ENCODE data around the gene CDRT4. TPM values are rescaled to one million over a fixed set of nuclear protein-coding genes. Genes with fewer than 3 reads are reported as not detected.
"Not testable (repeated sequence)": the region's sequence is repeated elsewhere in the genome, so short reads cannot be mapped to it uniquely, and the experiment has no call there.

The CDRT4 gene
- total and polyA plus RNA-seq, 3 experiments from 2014 or later = 1.8 to 2.7 TPM; not detected in 1

DNA sequence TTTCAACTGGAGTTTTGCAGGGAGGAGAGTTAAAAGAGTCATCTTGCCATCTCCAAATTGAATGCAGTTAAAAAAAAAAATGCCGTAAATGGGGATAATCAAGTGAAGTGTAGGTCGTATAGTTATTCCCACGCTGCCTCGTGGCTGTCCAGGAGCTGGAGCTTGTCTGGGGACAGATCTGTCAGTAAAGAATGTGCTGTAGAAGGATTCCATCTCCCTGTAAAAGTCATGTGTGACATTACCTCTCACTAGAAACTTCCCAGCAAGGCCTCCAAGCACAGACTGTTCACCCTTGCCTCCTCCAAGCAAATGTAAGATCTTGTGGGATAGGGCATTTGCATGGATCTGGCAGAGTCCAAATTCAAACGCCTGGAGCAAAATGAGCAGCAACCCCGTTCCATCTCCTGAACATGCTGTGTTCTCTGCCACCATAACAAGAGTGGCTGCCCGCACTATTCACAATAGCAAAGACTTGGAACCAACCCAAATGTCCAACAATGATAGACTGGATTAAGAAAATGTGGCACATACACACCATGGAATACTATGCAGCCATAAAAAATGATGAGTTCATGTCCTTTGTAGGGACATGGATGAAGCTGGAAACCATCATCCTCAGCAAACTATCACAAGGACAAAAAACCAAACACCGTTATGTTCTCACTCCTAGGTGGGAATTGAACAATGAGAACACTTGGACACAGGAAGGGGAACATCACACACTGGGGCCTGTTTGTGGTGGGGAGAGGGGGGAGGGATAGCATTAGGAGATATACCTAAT, 28.0 kb downstream of the CDRT4 start:
- H3K27me3 Mint-ChIP-seq; H3K4me3 Mint-ChIP-seq; H3K27ac ChIP-seq (ENCODE audit: low read depth, low read length); CTCF ChIA-PET; H3K36me3 ChIP-seq (ENCODE audit: insufficient read depth, low read length); POLR2A ChIA-PET; DNase-seq; H3K9me3 ChIP-seq (ENCODE audit: low read length); H3K27me3 ChIP-seq (ENCODE audit: insufficient read depth, low read length, poor library complexity, severe bottlenecking); H3K9me3 Mint-ChIP-seq; H3K4me3 ChIP-seq (ENCODE audit: low read length): not testable (repeated sequence)
- H3K36me3 Mint-ChIP-seq = peaks cover 26 to 52% (median 42%) of the 10 kb centered on the region in 3 donors
- H3K4me1 Mint-ChIP-seq = peaks cover 16 to 19% (median 17%) of the 10 kb centered on the region in 3 donors
- peak overlapping the region in 1 of 8 donors; percentile 7 for H3K27ac Mint-ChIP-seq
- peaks cover 11% of the 10 kb centered on the region for H3K4me1 ChIP-seq (ENCODE audit: insufficient read depth, low read length)

DNA sequence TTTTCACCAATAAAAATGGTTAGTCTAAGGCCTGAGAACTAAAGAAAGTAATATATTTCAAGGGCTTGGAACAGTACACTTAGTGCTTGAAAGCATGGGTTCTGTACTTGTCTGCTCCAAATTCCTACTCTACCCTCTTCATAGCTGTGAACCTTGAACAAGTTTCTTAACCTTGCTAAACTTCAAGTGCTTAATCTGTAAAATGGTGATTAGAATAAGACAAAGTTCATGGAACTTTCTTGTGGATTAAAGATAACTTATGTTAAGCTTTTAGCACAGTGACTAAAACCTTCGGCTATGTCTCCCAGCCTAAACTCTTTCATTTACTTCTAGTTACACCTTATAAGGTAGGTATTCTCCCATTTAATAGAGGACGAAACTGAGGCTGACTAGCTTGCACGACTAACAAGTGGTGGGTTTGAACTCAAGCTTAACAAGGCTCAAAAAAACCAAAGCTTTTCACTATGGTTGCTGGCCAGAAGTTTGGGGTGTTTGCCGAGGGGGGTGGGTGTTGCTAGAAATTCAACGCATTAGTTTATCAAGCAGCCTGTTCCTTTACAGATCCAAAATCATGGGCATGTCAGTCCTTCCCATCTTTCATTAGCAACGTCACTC, 28.8 kb downstream of the CDRT4 start:
- Mint-ChIP-seq H3K27me3 (no peaks in the 10 kb centered on the region), H3K4me1 (peaks cover 16 to 19% (median 17%) of the 10 kb centered on the region in 3 donors), H3K27ac (peak overlapping the region in 1 of 8 donors; percentile 7), H3K36me3 (peaks cover 26 to 57% (median 42%) of the 10 kb centered on the region in 3 donors), H3K4me3 (no peak overlapping the region), H3K9me3 (peaks cover 0 to 7% (median 4%) of the 10 kb centered on the region in 5 donors)
- H3K36me3 ChIP-seq (ENCODE audit: insufficient read depth, low read length) = no peaks in the 10 kb centered on the region
- no peaks in the 10 kb centered on the region for H3K27me3 ChIP-seq (ENCODE audit: insufficient read depth, low read length, poor library complexity, severe bottlenecking)
- H3K9me3 ChIP-seq (ENCODE audit: low read length) = no peaks in the 10 kb centered on the region
- CTCF ChIA-PET = no interaction called here
- no peak overlapping the region for H3K27ac ChIP-seq (ENCODE audit: low read depth, low read length)
- peaks cover 11% of the 10 kb centered on the region for H3K4me1 ChIP-seq (ENCODE audit: insufficient read depth, low read length)
- POLR2A ChIA-PET = no interaction called here
- DNase-seq = no peak
- H3K4me3 ChIP-seq (ENCODE audit: low read length) = no peak overlapping the region

DNA sequence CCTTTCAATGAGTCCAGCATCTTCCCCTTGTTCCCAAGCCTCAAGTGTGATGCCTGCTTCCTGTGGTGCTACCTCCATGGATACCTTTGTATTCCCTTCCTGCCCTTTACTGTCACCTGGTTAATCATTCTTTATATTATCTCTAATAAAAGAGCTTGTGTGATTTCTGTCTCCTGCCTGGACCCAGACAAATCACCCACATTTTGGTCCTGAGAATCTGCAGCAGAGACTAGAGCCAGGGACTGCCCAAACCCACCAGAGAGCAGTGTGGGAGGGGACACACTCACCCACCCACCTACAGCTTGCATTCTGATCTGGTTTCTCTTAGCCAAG, 30.2 kb downstream of the CDRT4 start:
- no peaks in the 10 kb centered on the region for H3K36me3 ChIP-seq (ENCODE audit: insufficient read depth, low read length)
- H3K9me3 ChIP-seq (ENCODE audit: low read length) = no peaks in the 10 kb centered on the region
- H3K27me3 Mint-ChIP-seq = no peaks in the 10 kb centered on the region
- ChIA-PET POLR2A (no interaction called here), CTCF (interaction anchor here (1.3 kb wide), 1 partner anchor 10 kb away, joined by 4 read pairs; no protein-coding TSS in a partner anchor)
- H3K27ac Mint-ChIP-seq = peak overlapping the region in 7 of 8 donors; percentile 30 to 95 (median 79)
- peaks cover 26 to 57% (median 37%) of the 10 kb centered on the region in 3 donors for H3K36me3 Mint-ChIP-seq
- peak overlapping the region in 4 of 7 donors; percentile 11 to 49 (median 34) for H3K4me3 Mint-ChIP-seq
- peak overlapping the region; percentile 14 for H3K4me3 ChIP-seq (ENCODE audit: low read length)
- no peak for DNase-seq
- H3K4me1 Mint-ChIP-seq = peaks cover 16 to 19% (median 17%) of the 10 kb centered on the region in 3 donors
- H3K27ac ChIP-seq (ENCODE audit: low read depth, low read length) = no peak overlapping the region
- H3K27me3 ChIP-seq (ENCODE audit: insufficient read depth, low read length, poor library complexity, severe bottlenecking) = no peaks in the 10 kb centered on the region
- H3K4me1 ChIP-seq (ENCODE audit: insufficient read depth, low read length) = peaks cover 11% of the 10 kb centered on the region
- H3K9me3 Mint-ChIP-seq = peaks cover 0 to 7% (median 4%) of the 10 kb centered on the region in 5 donors

DNA sequence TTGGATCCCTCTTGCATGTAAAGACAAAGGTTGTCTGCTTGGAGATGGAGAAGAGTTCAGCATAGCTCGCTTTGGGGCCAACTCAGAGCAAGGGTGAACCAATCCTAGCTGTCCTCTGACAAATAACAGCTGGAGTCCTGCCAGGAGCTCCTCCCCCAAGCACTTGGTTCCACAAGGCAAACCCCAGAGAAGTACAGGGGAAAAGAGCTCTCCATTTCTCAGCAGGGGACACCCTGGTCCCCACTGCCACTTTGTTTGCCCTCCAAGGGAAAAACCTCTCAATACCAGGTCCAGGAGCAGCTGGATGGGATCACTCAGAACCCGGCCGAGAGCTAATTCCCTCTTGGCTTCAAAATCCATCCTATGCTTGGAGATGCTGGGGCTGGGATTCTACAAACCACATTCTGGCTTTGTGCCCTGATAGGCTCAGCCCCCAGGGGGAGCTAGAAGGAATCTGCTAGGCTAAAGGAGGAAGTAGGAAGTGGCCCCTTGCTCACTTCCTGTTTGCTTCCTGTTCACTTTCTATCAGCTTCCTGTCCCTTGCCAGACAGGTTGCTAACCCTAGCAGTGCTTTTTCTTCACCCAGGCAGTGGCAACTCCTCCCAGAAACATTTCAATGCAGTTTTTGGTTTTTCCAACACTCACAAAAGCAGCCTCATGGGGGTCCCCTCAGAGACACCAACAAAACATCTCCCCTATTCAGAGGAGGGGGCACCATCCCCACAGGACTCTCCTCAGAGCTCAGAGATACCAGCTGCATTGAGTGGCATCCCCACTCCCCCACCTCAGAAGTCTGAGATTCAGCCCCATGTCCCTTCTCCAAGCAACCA, 30.7 kb downstream of the CDRT4 start:
- peaks cover 0 to 7% (median 4%) of the 10 kb centered on the region in 5 donors for H3K9me3 Mint-ChIP-seq
- Histone ChIP-seq H3K36me3 (ENCODE audit: insufficient read depth, low read length) (no peaks in the 10 kb centered on the region), H3K27me3 (ENCODE audit: insufficient read depth, low read length, poor library complexity, severe bottlenecking) (no peaks in the 10 kb centered on the region), H3K4me3 (ENCODE audit: low read length) (peak overlapping the region; percentile 14), H3K9me3 (ENCODE audit: low read length) (no peaks in the 10 kb centered on the region), H3K4me1 (ENCODE audit: insufficient read depth, low read length) (peaks cover 11% of the 10 kb centered on the region), H3K27ac (ENCODE audit: low read depth, low read length) (no peak overlapping the region)
- ChIA-PET CTCF (interaction anchor here (1.3 kb wide), 1 partner anchor 9 kb away, joined by 4 read pairs; no protein-coding TSS in a partner anchor), POLR2A (no interaction called here)
- H3K4me1 Mint-ChIP-seq = peaks cover 16 to 19% (median 17%) of the 10 kb centered on the region in 3 donors
- H3K4me3 Mint-ChIP-seq = peak overlapping the region in 4 of 7 donors; percentile 29 to 61 (median 44)
- H3K27me3 Mint-ChIP-seq = no peaks in the 10 kb centered on the region
- peak overlapping the region in 7 of 8 donors; percentile 30 to 95 (median 79) for H3K27ac Mint-ChIP-seq
- peak in 4 of 5 donors; percentile 6 to 54 (median 28) for DNase-seq
- peaks cover 25 to 54% (median 35%) of the 10 kb centered on the region in 3 donors for H3K36me3 Mint-ChIP-seq

DNA sequence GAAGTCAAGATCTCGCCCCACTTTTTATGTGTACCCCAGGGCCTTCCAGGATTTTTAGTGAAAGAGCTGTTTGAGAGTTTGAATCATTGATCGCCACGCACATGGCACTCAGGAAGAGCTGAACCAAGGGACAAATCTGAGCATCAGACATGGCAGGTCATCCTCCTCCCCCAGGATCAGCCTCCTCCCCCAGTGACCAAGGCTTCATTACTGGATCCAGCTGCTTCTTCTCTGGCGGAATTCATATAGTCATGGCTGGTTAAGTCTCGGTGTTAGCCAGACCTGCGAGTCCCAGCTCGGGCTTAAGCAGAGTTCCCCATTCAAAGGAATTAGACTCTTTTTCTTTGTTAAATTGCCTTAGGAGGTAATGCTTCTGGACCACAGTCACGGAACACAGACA, 32.5 kb downstream of the CDRT4 start:
- H3K27me3 Mint-ChIP-seq = no peaks in the 10 kb centered on the region
- DNase-seq = no peak
- ChIA-PET CTCF (no interaction called here), POLR2A (no interaction called here)
- no peak overlapping the region for H3K27ac Mint-ChIP-seq
- H3K27ac ChIP-seq (ENCODE audit: low read depth, low read length) = no peak overlapping the region
- peaks cover 11% of the 10 kb centered on the region for H3K4me1 ChIP-seq (ENCODE audit: insufficient read depth, low read length)
- no peaks in the 10 kb centered on the region for H3K27me3 ChIP-seq (ENCODE audit: insufficient read depth, low read length, poor library complexity, severe bottlenecking)
- no peak overlapping the region for H3K4me3 ChIP-seq (ENCODE audit: low read length)
- H3K4me1 Mint-ChIP-seq = peaks cover 16 to 19% (median 17%) of the 10 kb centered on the region in 3 donors
- no peaks in the 10 kb centered on the region for H3K9me3 ChIP-seq (ENCODE audit: low read length)
- no peaks in the 10 kb centered on the region for H3K36me3 ChIP-seq (ENCODE audit: insufficient read depth, low read length)
- no peak overlapping the region for H3K4me3 Mint-ChIP-seq
- H3K9me3 Mint-ChIP-seq = peaks cover 0 to 7% (median 4%) of the 10 kb centered on the region in 5 donors
- peaks cover 16 to 48% (median 29%) of the 10 kb centered on the region in 3 donors for H3K36me3 Mint-ChIP-seq

DNA sequence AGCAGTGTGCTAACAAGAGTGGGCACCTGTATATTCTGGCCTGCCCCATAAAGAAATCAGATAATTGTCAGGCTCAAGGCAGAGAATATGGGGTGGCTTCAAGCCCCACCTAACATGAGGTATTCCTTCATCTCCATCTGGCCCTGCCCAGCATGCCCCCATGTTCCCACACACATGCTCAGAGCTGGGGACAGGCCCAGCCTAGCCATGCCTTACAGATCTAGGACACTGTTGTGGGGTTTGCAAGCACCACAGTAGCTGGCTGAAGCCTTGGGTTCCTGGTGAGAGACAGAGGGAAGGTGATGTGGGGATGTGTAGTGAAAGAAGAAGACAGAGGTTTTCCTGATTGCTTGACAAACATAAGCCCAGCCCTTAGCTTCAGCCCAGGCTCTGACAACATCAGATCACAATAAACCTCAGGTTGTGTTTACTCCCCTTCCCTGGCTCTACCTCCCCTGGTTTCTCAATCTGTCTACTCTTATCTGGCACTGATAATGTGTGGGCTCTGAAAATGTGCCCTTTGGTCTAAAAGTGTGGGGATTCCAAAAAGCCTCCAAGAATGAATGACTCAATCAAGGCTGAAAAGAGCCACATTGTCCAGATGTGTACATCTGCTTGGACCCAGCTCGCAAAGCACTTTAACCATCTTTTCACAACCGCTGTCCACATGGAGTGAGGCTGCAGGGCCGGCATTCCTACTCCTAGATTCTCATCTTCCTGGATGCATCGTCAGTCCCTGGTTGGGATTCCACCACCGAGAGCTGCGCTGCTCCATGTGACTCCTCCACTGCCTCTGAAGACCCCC, 34.4 kb downstream of the CDRT4 start:
- Histone ChIP-seq H3K4me3 (ENCODE audit: low read length) (no peak overlapping the region), H3K27me3 (ENCODE audit: insufficient read depth, low read length, poor library complexity, severe bottlenecking) (no peaks in the 10 kb centered on the region), H3K9me3 (ENCODE audit: low read length) (no peaks in the 10 kb centered on the region), H3K4me1 (ENCODE audit: insufficient read depth, low read length) (peaks cover 11% of the 10 kb centered on the region), H3K27ac (ENCODE audit: low read depth, low read length) (no peak overlapping the region), H3K36me3 (ENCODE audit: insufficient read depth, low read length) (no peaks in the 10 kb centered on the region)
- H3K27ac Mint-ChIP-seq = no peak overlapping the region
- no peak overlapping the region for H3K4me3 Mint-ChIP-seq
- H3K4me1 Mint-ChIP-seq = peaks cover 15 to 19% (median 17%) of the 10 kb centered on the region in 3 donors
- H3K36me3 Mint-ChIP-seq = peaks cover 9 to 38% (median 13%) of the 10 kb centered on the region in 3 donors
- CTCF ChIA-PET = no interaction called here
- no peaks in the 10 kb centered on the region for H3K27me3 Mint-ChIP-seq
- POLR2A ChIA-PET = no interaction called here
- peaks cover 0 to 7% (median 4%) of the 10 kb centered on the region in 5 donors for H3K9me3 Mint-ChIP-seq
- no peak for DNase-seq

DNA sequence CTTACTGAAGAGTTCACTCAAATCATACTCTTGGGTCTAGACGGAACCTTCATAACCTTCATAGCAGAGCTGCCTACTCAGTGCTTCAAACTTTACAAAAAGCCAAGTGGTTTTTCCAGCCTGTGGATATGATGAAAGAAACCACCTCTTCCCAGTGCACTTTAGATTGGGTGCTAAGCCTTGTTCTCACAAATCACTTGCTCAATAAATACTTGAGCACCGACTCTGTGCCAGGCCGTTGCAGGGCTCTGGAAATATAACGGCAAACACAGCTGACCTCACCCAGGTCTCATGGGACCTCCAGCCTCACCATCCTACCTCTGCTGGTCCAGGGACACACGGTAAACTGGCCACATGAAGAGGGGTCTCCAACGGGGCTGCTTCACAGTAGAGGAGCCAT, 35.7 kb downstream of the CDRT4 start:
- POLR2A ChIA-PET = no interaction called here
- Mint-ChIP-seq H3K9me3 (peaks cover 0 to 4% (median 2%) of the 10 kb centered on the region in 5 donors), H3K4me1 (peaks cover 7 to 11% (median 10%) of the 10 kb centered on the region in 3 donors), H3K36me3 (peaks cover 2 to 30% (median 3%) of the 10 kb centered on the region in 3 donors), H3K4me3 (no peak overlapping the region), H3K27ac (no peak overlapping the region), H3K27me3 (no peaks in the 10 kb centered on the region)
- no peak for DNase-seq
- H3K4me1 ChIP-seq (ENCODE audit: insufficient read depth, low read length) = peaks cover 5% of the 10 kb centered on the region
- no peaks in the 10 kb centered on the region for H3K27me3 ChIP-seq (ENCODE audit: insufficient read depth, low read length, poor library complexity, severe bottlenecking)
- H3K27ac ChIP-seq (ENCODE audit: low read depth, low read length) = no peak overlapping the region
- no peaks in the 10 kb centered on the region for H3K9me3 ChIP-seq (ENCODE audit: low read length)
- no peaks in the 10 kb centered on the region for H3K36me3 ChIP-seq (ENCODE audit: insufficient read depth, low read length)
- CTCF ChIA-PET = no interaction called here
- H3K4me3 ChIP-seq (ENCODE audit: low read length) = no peak overlapping the region
